Chondrocyte (in vitro differentiated cells): ENCODE measurements around the gene DEAF1. TPM values are rescaled to one million over a fixed set of nuclear protein-coding genes. Genes with fewer than 3 reads are reported as not detected.

Source experiments
- DNase-seq: peaks from one replicate; pipeline ENCODE4 v3.0.0; 2021; ENCODE audit warnings: mixed read lengths, low spot score
- H3K27ac Mint-ChIP-seq: one replicate; pipeline ENCODE4 v1.8.0; 2021; ENCODE audit warnings: mild to moderate bottlenecking, moderate library complexity, mixed read lengths; ENCODE audit not compliant: unreplicated experiment
- H3K27me3 Mint-ChIP-seq: 2 replicates; pipeline ENCODE4 v1.8.0; 2021; ENCODE audit warnings: low read depth, mixed read lengths
- H3K36me3 Mint-ChIP-seq: 2 replicates; pipeline ENCODE4 v1.8.0; 2021; ENCODE audit warnings: low read depth, mixed read lengths
- H3K4me1 Mint-ChIP-seq: 2 replicates; pipeline ENCODE4 v1.8.0; 2021; ENCODE audit warnings: low read depth, mild to moderate bottlenecking, mixed read lengths
- H3K4me3 Mint-ChIP-seq: one replicate; pipeline ENCODE4 v1.8.0; 2021; ENCODE audit warnings: mild to moderate bottlenecking, moderate library complexity, mixed read lengths; ENCODE audit not compliant: unreplicated experiment
- H3K9me3 Mint-ChIP-seq: 2 replicates; pipeline ENCODE4 v1.8.0; 2021; ENCODE audit warnings: low read depth, mixed read lengths
- CTCF ChIP-seq: fragments of 200-600 bp; sonication (generic); IDR thresholded peaks from 2 replicates; pipeline ENCODE4 v1.5.0; 2021; ENCODE audit warnings: antibody characterized with exemption, mild to moderate bottlenecking, moderate library complexity
- total RNA-seq: library from RNA; stranded (reverse); gene quantifications from 3 replicates; pipeline ENCODE4 v1.2.1, GENCODE V29; 2021

The DEAF1 gene
- total RNA-seq, 1 donor from 2014 or later: 67.6 TPM

GRCh38 chr11:707817-708420 is 12.9 kb upstream of the DEAF1 start:
- Mint-ChIP-seq H3K9me3 (no peaks in the 10 kb centered on the region), H3K27me3 (no peaks in the 10 kb centered on the region), H3K4me1 (peaks cover 50% of the 10 kb centered on the region), H3K27ac (peak overlapping the region; percentile 77), H3K36me3 (no peaks in the 10 kb centered on the region), H3K4me3 (peak overlapping the region; percentile 71)
- no peak for TF ChIP-seq CTCF
- DNase-seq: peak; percentile 88

GRCh38 chr11:706957-707816 is 12.2 kb upstream of the DEAF1 start:
- H3K36me3 Mint-ChIP-seq: no peaks in the 10 kb centered on the region
- TF ChIP-seq CTCF: peak; percentile 71
- peak overlapping the region; percentile 77 for H3K4me3 Mint-ChIP-seq
- H3K9me3 Mint-ChIP-seq: no peaks in the 10 kb centered on the region
- H3K27me3 Mint-ChIP-seq: no peaks in the 10 kb centered on the region
- peak overlapping the region; percentile 95 for H3K27ac Mint-ChIP-seq
- H3K4me1 Mint-ChIP-seq: peaks cover 54% of the 10 kb centered on the region
- DNase-seq: peak; percentile 86

- peak; percentile 87 for DNase-seq
- H3K9me3 Mint-ChIP-seq: no peaks in the 10 kb centered on the region
- H3K27me3 Mint-ChIP-seq: no peaks in the 10 kb centered on the region
- peak overlapping the region; percentile 77 for H3K4me3 Mint-ChIP-seq
- peaks cover 3% of the 10 kb centered on the region for H3K36me3 Mint-ChIP-seq
- peaks cover 54% of the 10 kb centered on the region for H3K4me1 Mint-ChIP-seq
- no peak for TF ChIP-seq CTCF
- H3K27ac Mint-ChIP-seq: peak overlapping the region; percentile 78
Measured at GRCh38 chr11:706439-706956, 11.5 kb upstream of the DEAF1 start.

- peak within 1 kb of the TSS; percentile 77 for H3K4me3 Mint-ChIP-seq
- peak within 1 kb of the TSS; percentile 95 for H3K27ac Mint-ChIP-seq
- no peaks in the 10 kb centered on the region for H3K27me3 Mint-ChIP-seq
- no peaks in the 10 kb centered on the region for H3K9me3 Mint-ChIP-seq
- peaks cover 3% of the 10 kb centered on the region for H3K36me3 Mint-ChIP-seq
- no peak for TF ChIP-seq CTCF
- DNase-seq: peak; percentile 87
- H3K4me1 Mint-ChIP-seq: peaks cover 49% of the 10 kb centered on the region
Measured at GRCh38 chr11:705646-706438, 10.8 kb upstream of the DEAF1 start, which contains the start of gene EPS8L2. Gene EPS8L2, plus strand, starts transcription at chr11:706231. Its CDS starts 3,177 bp downstream, at chr11:709408.
